NCI-H2227 treated with DMSO at 0.1 percent for 48 hours (cell line): Measurements from ENCODE around the gene TMEM11.
"Not testable (repeated sequence)": the region's sequence is repeated elsewhere in the genome, so short reads cannot be mapped to it uniquely, and the experiment has no call there.

ENCODE experiments used
- DNase-seq: peaks from one replicate; lab custom pipeline; 2025; lab: John Stamatoyannopoulos, UW

The TMEM11 gene

DNA sequence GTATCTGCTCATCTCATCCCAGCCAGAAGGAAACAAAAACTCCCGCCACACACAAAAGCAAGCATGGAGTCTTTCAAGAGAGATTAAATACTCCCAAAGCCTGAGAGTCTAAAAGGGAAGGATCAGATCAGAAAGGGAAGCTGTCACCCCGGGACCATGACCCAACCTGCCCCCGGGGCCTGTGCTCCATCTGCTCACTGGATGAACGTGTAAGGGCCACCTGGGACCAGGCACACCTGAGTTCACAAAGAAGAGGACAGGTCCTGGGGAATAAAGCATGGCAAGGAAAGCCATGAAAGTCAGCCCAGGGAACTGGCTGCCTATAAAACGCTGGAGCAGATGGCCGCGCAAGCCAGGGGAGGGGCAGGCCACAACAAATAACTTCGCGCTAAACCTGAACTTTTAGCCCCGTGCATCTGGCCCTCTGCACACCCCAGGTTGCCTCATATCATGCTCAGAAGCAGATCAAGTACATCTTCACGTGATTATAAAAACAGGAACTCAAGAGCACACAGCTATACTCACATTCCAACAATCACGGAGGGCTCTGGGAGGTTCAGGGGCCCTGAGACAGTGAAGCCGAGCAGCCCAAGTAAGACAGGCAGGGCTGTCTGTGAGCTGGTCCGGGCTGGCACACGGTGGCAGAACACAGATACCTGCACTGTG, 3.4 kb downstream of the TMEM11 start:
- DNase-seq, result no peak

DNA sequence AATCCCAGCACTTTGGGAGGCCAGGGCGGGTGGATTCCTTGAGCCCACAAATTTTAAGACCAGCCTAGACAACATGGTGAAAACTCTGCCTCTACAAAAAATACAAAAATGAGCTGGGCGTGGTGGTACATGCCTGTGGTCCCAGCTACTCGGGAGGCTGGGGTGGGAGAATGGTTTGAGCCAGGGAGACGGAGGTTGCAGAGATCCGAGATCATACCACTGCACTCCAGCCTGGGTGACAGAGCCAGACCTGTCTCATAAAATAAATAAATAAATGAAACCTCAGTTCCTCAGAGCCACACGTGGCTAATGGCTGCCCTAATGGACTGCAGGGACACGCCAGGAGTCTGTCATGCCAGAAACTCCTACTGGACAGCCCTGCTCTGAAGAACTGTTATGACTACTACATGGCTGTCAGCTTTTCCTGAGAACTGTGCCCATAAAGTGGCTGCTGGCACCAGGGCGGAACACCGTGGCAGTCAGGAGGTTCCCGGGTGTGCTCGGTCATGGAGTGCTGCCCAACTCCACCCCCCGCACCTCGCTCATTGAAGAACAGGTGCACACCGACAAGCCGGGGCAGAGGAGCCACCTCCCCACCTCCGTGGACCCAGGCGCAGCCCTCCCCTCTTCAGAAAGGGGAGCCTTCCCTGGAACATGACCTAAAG, 4.3 kb downstream of the TMEM11 start:
- DNase-seq, result no peak

DNA sequence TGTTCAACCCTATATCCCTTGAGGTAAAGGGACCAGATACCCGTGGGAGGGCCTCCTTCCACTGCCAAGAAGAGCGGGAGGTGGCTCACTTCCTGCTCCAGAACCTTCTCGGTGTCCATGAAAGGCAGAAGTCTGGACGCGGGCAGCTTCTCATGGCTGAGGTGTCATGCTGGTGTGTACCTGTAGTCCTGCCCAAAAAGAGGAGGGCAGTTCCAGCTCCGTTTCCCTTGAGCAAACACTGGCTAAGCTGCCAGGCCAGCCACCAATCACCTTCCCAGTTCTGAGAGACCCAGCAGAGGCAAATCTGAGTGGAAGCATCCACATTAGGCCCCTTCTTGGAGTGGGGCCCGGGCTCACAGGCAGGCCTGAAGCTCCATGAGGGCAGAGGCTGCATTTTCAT, 5.6 kb downstream of the TMEM11 start:
- DNase-seq, result no peak

DNA sequence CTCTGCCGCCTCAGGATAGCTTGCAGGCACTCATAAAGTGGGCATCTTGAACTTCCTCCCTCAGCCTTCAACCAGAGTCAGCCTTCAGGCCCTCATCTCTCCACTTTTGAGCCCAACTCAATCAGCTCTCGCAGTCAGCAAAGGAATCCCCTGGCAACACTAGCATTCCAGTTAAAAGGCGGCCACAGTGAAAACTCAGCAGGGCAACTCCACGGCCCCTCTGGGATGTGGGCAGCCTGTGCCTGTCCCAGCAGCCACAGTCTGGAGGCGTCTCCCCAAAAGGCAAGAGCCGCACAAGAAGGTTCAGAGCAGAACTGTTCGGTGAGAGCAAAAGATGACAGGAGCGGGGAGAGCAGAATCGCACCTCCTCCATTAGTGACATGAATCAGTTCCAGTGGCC, 9.0 kb downstream of the TMEM11 start:
- no peak for DNase-seq

DNA sequence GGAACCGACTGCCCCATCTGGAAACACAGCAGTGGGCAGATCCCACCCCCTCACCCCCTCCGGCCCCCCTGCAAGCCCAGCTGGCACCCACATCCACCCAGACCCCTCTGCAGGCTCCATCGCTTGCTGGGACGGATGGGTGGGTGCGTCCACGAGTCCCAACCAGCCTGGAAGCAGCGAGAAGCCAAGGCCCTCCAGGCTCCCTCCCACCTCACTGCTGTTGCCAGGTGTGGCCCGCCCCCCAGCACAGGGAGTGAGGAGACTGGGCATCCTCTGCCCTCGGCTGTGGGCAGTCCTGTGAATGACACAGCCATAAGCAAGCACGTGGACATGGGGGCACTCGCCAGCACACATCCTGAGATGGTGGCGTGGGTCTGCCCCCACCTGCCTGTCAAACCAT, 11.4 kb downstream of the TMEM11 start:
- DNase-seq, result no peak

DNA sequence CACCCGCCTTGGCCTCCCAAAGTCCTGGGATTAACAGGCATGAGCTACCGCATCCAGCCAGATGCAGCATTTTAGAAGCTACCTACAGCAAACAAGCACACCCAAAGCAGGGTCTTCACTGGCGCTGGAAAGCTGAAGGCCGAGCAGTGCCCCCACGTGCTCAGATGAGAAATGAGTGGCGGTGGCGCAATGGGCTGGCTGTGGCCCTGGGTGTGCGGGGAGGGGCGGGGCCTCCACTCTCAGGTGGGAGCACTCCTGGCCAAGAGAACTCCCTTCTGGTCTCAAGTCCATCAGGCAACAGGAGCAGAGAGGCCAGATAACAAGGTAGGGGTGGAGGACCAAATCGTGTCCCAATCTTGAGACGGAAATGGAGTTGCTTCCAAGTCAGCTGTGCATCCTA, 12.1 kb downstream of the TMEM11 start:
- no peak for DNase-seq

DNA sequence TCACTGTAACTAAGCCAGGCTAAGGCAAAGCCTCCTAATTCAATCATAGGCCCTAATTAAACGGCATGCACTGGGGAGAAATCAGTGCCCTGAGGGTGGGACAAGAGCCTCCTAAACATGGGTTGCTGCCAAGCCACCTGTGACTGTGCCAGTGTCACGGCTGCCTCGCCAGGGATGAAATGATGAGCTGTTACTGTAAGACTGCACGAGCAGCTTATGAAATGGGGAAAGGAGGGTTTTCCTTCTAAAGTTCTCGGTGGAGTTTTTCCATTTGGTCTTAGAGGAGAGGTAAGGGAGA, 12.7 kb downstream of the TMEM11 start:
- no peak for DNase-seq

DNA sequence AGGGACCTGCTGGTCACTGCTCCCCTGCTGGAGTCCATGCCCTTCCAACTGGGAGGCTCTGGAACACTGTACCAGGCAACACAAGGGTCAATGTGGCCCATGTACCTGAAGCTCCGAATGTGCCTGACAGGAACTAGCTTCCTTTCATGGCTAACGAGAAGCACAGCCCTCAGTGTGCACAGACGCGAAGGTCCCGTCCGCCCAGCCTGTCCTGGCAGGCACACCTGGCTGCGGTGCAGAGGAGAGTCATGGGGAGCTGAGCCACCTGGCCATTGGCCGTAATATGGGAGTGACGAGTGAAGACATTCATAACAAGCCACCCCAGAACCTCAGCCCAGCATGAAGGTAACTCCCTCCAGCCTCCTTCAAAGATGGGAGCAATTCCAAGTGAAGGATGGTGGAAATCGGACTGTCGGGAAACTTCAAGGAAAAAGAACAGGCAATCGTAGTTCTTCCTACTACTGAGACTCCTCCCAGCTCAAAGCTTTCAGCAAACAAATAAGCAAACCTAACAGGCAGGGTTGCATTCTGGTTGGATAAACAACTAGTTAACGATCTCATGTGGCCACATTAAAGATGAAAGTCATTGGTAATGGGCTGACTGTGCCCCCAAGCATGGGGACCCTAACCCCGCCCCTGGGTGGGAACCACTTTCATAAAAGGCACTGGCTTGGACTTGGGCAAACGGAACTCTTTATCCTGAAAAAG, 13.2 kb downstream of the TMEM11 start:
- DNase-seq, result no peak

DNA sequence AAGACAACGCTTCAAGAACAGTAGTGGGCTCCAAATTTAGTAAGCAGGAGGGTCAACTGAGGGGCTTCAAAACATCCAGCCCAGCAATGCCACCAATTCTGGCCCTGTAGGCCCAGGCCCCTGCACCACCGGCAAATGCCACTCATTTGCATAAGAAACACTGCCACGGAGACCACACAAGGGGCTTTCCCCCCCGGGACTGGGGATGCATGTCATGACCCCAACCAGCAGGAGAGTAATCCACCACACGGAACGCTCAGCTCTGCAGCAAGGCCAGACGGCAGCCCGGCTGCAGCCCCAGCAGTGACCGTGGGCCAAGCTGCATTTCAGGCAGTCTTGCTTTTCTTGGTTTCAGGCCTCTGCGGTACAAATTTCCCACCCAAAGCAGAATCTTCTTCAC, 14.1 kb downstream of the TMEM11 start:
- no peak for DNase-seq

DNA sequence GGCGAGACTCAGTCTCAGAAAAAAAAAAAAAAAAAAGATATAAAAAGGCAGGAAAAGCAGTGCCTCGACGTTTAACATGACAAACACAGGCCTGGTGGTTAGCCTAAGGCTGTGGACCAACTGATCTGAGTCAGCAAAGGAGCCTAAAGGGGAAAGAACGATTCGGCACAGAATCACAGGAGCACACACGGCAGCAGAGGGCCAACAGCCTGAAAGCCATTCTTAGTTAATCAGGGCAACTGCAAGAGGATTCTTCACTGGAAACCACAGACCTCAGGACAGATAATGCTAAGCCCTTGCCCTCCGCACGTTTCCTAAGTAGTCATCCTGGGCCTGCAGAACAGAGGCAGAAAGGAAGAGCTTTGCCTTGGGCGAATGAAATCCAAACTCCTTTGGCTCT, 14.7 kb downstream of the TMEM11 start:
- DNase-seq, result no peak

DNA sequence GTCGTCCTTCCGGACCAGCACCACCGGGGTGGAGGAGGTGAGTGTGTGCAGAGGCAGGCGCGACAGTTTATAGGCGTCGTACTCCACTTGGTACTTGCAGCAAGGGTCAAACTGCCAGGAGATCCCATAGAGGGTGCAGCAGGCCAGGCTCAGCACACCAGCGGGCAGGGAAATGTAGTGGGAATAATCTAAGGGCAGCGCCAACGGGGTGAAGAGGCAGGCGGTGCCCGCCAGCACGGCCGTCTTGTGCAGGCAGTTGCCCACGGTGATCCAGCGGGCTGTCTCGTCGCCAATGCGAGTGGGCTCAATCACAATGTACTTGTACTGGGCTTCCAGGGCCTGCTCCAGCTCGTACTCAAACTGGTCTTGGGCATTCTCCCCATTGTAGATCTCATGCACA, 15.6 kb downstream of the TMEM11 start:
- no peak for DNase-seq

DNA sequence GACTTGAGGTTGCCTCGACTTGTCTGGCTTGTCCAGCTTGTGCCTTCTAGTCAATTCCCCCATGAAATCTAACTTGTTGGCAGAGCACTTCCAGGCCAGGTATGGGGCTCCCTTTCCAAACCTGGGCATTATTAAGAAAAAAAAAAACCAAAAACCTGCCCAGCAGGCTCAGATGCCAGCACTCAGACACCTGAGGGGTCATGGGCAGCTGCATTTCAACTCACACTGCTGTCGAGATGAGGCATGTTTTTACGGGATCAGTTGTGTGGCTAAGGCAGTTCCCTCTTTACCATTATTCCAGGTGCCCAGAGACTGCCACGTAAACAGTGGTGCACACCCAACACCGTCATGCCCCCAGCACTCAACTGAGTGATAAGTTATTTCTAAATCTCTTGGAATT, 17.8 kb downstream of the TMEM11 start:
- no peak for DNase-seq

DNA sequence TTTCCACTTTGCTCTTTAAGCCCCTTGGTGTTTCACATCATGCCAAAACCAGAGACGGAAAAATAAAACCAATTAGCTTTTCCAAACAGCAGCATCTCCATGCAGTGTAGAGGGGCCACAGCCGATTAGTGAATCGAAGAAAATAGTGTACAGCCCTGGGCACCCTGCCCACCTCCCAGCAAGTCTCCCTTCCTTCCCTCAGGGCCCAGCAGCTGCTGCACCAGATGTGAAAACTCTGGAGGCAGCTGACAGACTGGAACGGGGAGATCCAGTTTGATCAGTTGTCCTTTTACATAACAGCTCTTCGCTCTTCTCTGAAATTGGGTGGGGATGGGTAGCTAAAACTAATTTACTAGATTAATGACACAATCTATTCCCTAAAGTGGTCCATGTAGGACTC, 19.3 kb downstream of the TMEM11 start:
- no peak for DNase-seq

DNA sequence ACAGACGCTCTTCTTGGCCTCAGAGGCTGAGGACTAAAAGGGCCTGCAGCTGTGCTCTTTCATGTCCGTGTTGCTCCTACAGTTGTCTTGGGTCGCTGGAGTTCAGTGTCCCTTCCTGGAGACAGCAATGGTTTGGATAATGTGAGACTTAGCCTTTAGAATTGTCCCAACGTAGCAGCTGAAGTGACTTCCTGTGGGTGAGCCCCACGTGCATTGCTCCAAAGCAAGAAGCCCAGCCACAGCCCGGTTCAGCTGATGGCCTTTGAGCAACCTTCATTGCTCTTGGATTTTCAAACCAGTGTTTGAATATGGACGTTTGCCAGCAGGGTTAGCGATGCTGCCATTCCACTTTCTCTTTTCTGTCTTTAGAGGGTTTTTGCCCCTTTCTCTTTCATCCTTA, 19.7 kb downstream of the TMEM11 start:
- no peak for DNase-seq

DNA sequence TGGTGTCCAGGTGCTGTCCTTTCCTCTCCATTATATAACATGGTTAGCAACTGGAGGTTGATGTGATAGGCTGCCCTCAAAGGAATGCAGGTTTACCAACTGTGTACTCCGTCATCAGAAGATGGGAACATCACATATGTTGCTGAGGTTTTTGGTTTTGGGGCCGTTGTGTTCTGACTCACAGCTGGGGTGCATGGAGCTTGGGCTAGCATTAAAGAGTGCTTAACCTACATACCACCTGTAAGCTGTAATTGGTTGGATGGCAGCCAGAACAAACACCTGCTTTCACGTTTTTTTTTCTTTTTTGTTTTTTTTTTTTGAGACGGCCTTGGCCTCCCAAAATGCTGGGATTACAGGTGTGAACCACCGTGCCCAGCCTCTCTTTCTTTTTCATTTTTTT, 20.9 kb downstream of the TMEM11 start:
- DNase-seq, result no peak

DNA sequence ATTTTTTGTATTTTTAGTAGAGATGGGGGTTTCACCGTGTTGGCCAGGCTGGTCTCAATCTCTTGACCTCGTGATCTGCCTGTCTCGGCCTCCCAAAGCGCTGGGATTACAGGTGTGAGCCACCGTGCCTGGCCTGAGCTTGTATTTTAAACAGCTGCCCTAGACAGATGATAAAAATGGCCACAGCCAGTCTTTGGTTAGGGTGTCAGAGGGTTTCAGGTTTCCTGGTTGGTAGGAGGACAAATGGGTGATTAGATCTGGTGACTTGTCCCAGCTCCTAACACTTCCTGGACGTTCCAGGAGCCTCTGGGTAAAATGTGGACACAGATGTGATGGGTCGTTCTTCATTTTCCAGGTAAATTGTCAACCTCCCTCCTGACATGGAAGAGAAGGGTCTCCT, 21.5 kb downstream of the TMEM11 start:
- DNase-seq, result not testable (repeated sequence)

DNA sequence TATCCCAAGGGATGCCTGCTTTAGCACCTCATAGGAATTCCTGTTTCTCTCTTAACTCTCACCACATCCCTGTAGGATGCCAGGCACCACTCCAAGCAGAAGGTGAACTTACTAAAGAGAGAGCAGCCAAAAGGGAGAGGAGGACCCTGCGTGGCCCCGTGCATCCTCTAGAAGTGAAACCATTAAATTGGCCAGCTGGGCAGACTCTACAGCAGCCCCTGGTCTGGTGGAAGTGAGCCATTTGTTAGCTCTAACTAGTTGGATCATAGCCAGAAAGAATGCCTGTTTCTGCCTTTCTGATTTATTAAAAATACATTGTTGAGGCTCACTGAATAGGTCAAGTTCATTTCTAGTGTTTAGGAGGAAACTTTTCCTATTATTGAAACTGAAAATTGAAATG, 22.3 kb downstream of the TMEM11 start:
- DNase-seq, result no peak

DNA sequence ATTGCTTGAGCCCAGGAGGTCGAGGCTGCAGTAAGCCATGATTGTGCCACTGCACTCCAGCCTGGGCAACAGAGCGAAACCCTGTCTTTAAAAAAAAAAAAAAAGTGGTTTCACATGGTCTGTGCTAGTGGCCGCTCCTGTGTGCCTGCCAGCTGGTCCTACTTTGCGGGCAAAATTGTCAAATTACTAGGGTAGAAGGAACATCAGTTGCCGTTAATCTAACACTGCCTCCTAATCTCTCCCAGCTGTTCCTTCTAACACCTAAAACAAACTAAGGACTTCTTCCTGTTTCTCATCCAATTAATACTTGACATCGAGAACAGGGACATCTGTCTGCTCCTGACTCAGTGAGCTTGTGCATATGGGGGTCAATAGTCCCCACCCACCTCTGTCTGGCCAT, 23.9 kb downstream of the TMEM11 start:
- DNase-seq, result no peak

DNA sequence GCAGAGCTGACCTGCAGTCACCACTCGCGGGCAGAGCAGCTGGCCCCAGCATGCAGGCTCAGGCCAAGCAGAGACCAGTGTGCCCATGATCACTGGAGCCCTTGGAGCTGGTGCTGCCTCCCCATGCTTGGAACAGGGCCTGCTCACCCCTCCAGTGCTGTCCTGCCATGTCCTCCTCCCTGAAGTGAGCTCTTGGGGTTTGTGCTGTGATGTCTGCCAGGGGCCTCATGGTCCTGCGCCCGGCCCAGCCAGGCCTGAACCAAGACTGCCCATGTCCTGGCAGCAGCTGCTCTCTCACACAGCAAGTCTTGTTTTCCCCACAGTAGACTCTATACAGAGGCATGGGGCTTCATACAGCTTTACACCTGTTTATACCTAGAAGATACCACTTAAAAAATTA, 24.6 kb downstream of the TMEM11 start:
- DNase-seq, result no peak

DNA sequence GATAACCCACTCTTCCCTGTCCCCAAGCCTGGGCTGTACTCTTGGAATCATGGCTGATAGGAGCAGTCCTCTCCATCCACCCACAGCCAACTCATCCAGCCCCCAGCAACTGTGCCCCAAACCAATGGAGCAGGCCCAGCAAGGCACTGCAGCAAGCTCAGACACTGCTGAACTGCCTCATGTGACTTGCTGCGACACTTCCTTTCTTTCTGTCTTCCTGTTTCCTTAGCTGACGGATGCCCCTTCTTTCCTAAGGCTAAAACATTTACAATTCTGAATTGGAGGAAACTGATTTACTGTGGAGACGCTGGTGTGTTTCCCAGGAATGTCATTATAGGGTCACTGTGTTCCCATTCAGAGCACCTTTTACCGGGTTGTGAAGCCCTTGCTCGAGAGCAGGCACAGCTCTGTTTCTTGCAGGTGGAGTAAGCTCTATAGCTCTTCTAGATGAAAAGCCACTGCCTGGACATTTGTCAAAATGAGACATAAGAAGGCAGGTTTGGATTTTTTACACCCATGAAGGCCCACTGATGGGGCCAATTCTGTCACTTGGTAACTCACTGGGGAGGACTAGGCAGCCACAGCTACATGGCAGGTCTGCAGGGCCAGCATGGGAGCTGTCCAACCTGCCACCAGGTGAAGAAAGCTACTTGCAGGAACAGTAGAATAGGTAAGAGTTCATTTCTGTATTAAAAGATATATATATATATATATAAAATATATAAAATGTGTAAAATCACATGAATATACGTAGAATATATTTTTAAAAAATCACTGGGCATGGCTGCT, 27.4 kb downstream of the TMEM11 start:
- no peak for DNase-seq

DNA sequence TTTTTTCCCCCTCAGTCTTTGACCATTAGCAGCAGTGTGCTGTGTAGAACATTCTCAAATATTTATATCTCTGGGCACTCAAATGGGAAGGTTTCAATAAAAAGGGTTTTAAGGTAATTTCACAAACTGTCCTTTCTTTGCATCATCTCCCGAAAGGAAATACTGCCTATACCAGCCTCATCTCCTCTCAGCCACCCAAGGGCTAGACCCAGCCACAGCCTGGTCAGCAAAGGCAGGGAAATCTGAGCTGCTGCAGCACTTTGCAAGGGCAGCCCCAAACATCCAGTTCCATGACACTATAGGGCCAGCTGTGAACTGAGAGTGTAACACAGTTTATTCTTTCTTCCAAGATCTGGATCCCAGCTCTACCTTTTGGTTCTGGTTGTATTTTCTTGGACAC, 28.9 kb downstream of the TMEM11 start:
- no peak for DNase-seq

DNA sequence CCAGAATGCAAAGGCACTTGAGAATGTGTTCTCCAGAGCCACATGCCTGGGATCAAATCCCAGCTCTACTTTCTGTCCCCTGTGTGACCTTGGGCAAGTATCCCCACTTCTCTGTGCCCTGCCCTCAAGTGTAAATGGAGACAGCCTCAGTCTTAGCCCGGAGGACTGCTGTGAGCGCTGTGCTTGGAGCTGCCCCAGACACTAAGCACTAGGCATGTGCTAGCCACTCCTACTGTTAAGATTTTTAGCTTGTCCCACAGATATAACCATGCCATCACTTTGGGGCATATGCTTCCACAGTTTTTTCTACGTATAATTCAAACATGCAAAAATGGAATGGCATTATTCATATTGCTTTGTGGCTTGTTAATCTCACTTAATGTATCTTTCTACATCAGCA, 29.4 kb downstream of the TMEM11 start:
- DNase-seq, result no peak

DNA sequence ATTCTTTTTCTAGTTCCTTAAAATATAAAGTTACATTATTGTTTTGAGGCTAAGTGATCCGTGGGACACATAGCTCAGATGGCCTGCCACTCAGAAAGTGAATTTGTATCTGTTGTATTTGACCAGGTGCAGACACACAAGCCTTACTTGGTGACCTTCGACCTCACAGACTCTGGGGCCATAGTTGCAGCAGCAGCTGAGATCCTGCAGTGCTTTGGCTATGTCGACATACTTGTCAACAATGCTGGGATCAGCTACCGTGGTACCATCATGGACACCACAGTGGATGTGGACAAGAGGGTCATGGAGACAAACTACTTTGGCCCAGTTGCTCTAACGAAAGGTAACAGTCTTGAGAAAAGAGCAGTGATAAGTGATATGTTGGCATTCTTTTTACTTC, 30.5 kb downstream of the TMEM11 start:
- no peak for DNase-seq
